WTC11 (cell line): Measurements from ENCODE around the gene CPB2. TPM values are rescaled to one million over a fixed set of nuclear protein-coding genes. Genes with fewer than 3 reads are reported as not detected.

Experiments used
- ATAC-seq: fragments of 200-7000 bp; cut with Tn5 transposase; 2 replicates; pipeline ENCODE4 v1.10.0; 2021; ENCODE audit warnings: mild to moderate bottlenecking, moderate library complexity
- CTCF ChIA-PET: fragments of 300-600 bp; sonication (Branson Sonifier 250); formaldehyde crosslinking; loops from one replicate; lab custom pipeline; 2021; ENCODE audit warnings: antibody characterized with exemption; lab: Charles Lee
- POLR2A ChIA-PET: fragments of 350-600 bp; sonication (Branson Sonifier 250); formaldehyde crosslinking; loops from one replicate; lab custom pipeline; 2021; ENCODE audit warnings: antibody characterized with exemption; lab: Charles Lee
- DNase-seq: peaks from one replicate; pipeline ENCODE4 v3.0.0; 2021; ENCODE audit warnings: low spot score
- H3K27ac Mint-ChIP-seq: 2 replicates; pipeline ENCODE4 v1.8.0; 2021; ENCODE audit warnings: mixed read lengths
- H3K27me3 Mint-ChIP-seq: 2 replicates; pipeline ENCODE4 v1.8.0; 2021; ENCODE audit warnings: low read depth, mild to moderate bottlenecking, moderate library complexity, mixed read lengths
- H3K36me3 Mint-ChIP-seq: 2 replicates; pipeline ENCODE4 v1.8.0; 2021; ENCODE audit warnings: mixed read lengths
- H3K4me1 Mint-ChIP-seq: 2 replicates; pipeline ENCODE4 v1.8.0; 2022; ENCODE audit warnings: mixed read lengths
- H3K4me3 Mint-ChIP-seq: 2 replicates; pipeline ENCODE4 v1.8.0; 2021; ENCODE audit warnings: mild to moderate bottlenecking, moderate library complexity, mixed read lengths
- H3K9me3 Mint-ChIP-seq: 2 replicates; pipeline ENCODE4 v1.8.0; 2021; ENCODE audit warnings: mixed read lengths
- ESRRA ChIP-seq: sonication (generic); formaldehyde crosslinking; IDR thresholded peaks from 2 replicates; pipeline ENCODE4 v1.8.1; 2022; ENCODE audit warnings: mild to moderate bottlenecking, missing genetic modification reagents, borderline replicate concordance
- ETV6 ChIP-seq: sonication (generic); formaldehyde crosslinking; IDR thresholded peaks from 2 replicates; pipeline ENCODE4 v1.8.1; 2022; ENCODE audit warnings: mild to moderate bottlenecking, missing genetic modification reagents
- HMGA2 ChIP-seq: fragments of 250-450 bp; sonication (Bioruptor Pico); IDR thresholded peaks from 2 replicates; pipeline ENCODE4 v1.4.0; 2021; ENCODE audit warnings: mild to moderate bottlenecking, moderate library complexity
- JAZF1 ChIP-seq: fragments of 250-450 bp; sonication (Bioruptor Pico); IDR thresholded peaks from 2 replicates; pipeline ENCODE4 v1.9.0; 2021; ENCODE audit warnings: moderate library complexity, mild to moderate bottlenecking, inconsistent platforms
- NFATC4 ChIP-seq: fragments of 250-450 bp; sonication (Bioruptor Pico); IDR thresholded peaks from 2 replicates; pipeline ENCODE4 v1.9.0; 2021; ENCODE audit warnings: mild to moderate bottlenecking
- NR2C2 ChIP-seq: sonication (generic); formaldehyde crosslinking; IDR thresholded peaks from 2 replicates; pipeline ENCODE4 v1.8.0; 2022; ENCODE audit warnings: mild to moderate bottlenecking, missing genetic modification reagents
- SMAD4 ChIP-seq: sonication (generic); formaldehyde crosslinking; IDR thresholded peaks from 2 replicates; pipeline ENCODE4 v1.8.0; 2022; ENCODE audit warnings: mild to moderate bottlenecking, missing genetic modification reagents
- TEAD1 ChIP-seq: sonication (generic); formaldehyde crosslinking; IDR thresholded peaks from 2 replicates; pipeline ENCODE4 v1.8.0; 2022; ENCODE audit warnings: mild to moderate bottlenecking, missing genetic modification reagents
- ZNF232 ChIP-seq: sonication (generic); formaldehyde crosslinking; IDR thresholded peaks from 2 replicates; pipeline ENCODE4 v1.8.0; 2022; ENCODE audit warnings: mild to moderate bottlenecking, missing genetic modification reagents
- ZNF317 ChIP-seq: sonication (generic); formaldehyde crosslinking; IDR thresholded peaks from 2 replicates; pipeline ENCODE4 v1.8.1; 2023; ENCODE audit warnings: low read depth, mild to moderate bottlenecking, moderate library complexity, missing genetic modification reagents, borderline replicate concordance
- ZNF423 ChIP-seq: fragments of 250-450 bp; sonication (Bioruptor Pico); IDR thresholded peaks from 2 replicates; pipeline ENCODE4 v2.1.2; 2022; ENCODE audit warnings: mild to moderate bottlenecking, moderate library complexity
- total RNA-seq: library from RNA; stranded (reverse); gene quantifications from 3 replicates; pipeline ENCODE4 v1.2.3, GENCODE V29; 2021
- TF ChIP-seq, protein P1 (sequence below): sonication (generic); formaldehyde crosslinking; IDR thresholded peaks from 2 replicates; pipeline ENCODE4 v1.8.0; 2023; ENCODE audit warnings: missing genetic modification reagents, mild to moderate bottlenecking, borderline replicate concordance
- TF ChIP-seq, protein P2 (sequence below): sonication (generic); formaldehyde crosslinking; IDR thresholded peaks from 2 replicates; pipeline ENCODE4 v1.8.1; 2023; ENCODE audit warnings: mild to moderate bottlenecking, missing genetic modification reagents
- TF ChIP-seq, protein P3 (sequence below): sonication (generic); formaldehyde crosslinking; IDR thresholded peaks from 2 replicates; pipeline ENCODE4 v1.8.1; 2023; ENCODE audit warnings: mild to moderate bottlenecking, missing genetic modification reagents, moderate library complexity
- TF ChIP-seq, protein P4 (sequence below): sonication (generic); formaldehyde crosslinking; IDR thresholded peaks from 2 replicates; pipeline ENCODE4 v1.8.0; 2023; ENCODE audit warnings: mild to moderate bottlenecking, missing genetic modification reagents
- TF ChIP-seq, protein P5 (sequence below): sonication (generic); formaldehyde crosslinking; IDR thresholded peaks from 2 replicates; pipeline ENCODE4 v1.8.0; 2022; ENCODE audit warnings: mild to moderate bottlenecking, missing genetic modification reagents
- TF ChIP-seq, protein P6 (sequence below): sonication (generic); formaldehyde crosslinking; IDR thresholded peaks from 2 replicates; pipeline ENCODE4 v1.8.0; 2022; ENCODE audit warnings: mild to moderate bottlenecking, missing genetic modification reagents
- TF ChIP-seq, protein P7 (sequence below): sonication (generic); formaldehyde crosslinking; IDR thresholded peaks from 2 replicates; pipeline ENCODE4 v1.8.0; 2022; ENCODE audit warnings: mild to moderate bottlenecking, missing genetic modification reagents
- TF ChIP-seq, protein P8 (sequence below): sonication (generic); formaldehyde crosslinking; IDR thresholded peaks from 2 replicates; pipeline ENCODE4 v1.8.1; 2023; ENCODE audit warnings: mild to moderate bottlenecking, missing genetic modification reagents, borderline replicate concordance

The CPB2 gene
- total RNA-seq, 1 experiment from 2014 or later, result 0.33 TPM

DNA sequence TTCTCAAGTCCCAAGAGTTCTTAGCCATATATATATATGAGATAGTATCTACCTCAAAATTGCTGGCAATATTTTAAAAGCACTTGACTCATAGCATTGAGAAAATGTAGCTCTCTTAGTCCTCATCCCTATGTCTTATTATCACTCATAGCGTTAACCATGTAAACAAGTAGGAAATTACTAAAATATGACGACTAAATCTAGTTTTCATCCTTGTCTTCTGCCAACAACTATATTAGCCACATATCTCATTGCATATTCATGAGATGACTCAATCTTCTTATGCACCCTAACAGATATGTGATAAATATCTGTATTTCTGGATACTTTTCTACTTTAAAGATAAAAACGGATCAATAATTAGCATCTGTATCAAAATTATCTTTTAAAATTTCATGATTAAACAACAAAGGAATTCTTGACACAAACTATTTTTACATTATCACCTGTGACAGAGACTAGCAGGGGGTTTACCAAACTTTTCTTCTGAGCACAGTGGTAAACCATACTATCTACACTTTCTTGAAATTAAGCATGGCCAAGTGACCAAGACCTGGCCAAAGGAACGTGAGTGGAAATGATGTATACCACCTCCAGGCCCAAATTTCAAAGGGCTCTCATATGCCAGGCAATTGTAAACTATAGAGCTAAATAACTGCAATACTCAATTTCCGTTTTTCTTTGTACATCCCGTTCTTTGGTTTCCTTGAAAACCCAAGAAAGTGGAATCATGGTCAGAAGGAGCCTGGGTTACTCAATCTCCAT, 98.0 kb downstream of the CPB2 start:
- no peak overlapping the region for H3K4me3 Mint-ChIP-seq
- no peak for ATAC-seq
- H3K27ac Mint-ChIP-seq, result no peak overlapping the region
- no peaks in the 10 kb centered on the region for H3K4me1 Mint-ChIP-seq
- H3K27me3 Mint-ChIP-seq, result no peaks in the 10 kb centered on the region
- TF ChIP-seq, protein P1, sequence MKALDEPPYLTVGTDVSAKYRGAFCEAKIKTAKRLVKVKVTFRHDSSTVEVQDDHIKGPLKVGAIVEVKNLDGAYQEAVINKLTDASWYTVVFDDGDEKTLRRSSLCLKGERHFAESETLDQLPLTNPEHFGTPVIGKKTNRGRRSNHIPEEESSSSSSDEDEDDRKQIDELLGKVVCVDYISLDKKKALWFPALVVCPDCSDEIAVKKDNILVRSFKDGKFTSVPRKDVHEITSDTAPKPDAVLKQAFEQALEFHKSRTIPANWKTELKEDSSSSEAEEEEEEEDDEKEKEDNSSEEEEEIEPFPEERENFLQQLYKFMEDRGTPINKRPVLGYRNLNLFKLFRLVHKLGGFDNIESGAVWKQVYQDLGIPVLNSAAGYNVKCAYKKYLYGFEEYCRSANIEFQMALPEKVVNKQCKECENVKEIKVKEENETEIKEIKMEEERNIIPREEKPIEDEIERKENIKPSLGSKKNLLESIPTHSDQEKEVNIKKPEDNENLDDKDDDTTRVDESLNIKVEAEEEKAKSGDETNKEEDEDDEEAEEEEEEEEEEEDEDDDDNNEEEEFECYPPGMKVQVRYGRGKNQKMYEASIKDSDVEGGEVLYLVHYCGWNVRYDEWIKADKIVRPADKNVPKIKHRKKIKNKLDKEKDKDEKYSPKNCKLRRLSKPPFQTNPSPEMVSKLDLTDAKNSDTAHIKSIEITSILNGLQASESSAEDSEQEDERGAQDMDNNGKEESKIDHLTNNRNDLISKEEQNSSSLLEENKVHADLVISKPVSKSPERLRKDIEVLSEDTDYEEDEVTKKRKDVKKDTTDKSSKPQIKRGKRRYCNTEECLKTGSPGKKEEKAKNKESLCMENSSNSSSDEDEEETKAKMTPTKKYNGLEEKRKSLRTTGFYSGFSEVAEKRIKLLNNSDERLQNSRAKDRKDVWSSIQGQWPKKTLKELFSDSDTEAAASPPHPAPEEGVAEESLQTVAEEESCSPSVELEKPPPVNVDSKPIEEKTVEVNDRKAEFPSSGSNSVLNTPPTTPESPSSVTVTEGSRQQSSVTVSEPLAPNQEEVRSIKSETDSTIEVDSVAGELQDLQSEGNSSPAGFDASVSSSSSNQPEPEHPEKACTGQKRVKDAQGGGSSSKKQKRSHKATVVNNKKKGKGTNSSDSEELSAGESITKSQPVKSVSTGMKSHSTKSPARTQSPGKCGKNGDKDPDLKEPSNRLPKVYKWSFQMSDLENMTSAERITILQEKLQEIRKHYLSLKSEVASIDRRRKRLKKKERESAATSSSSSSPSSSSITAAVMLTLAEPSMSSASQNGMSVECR, result no peak
- TF ChIP-seq, protein P2, sequence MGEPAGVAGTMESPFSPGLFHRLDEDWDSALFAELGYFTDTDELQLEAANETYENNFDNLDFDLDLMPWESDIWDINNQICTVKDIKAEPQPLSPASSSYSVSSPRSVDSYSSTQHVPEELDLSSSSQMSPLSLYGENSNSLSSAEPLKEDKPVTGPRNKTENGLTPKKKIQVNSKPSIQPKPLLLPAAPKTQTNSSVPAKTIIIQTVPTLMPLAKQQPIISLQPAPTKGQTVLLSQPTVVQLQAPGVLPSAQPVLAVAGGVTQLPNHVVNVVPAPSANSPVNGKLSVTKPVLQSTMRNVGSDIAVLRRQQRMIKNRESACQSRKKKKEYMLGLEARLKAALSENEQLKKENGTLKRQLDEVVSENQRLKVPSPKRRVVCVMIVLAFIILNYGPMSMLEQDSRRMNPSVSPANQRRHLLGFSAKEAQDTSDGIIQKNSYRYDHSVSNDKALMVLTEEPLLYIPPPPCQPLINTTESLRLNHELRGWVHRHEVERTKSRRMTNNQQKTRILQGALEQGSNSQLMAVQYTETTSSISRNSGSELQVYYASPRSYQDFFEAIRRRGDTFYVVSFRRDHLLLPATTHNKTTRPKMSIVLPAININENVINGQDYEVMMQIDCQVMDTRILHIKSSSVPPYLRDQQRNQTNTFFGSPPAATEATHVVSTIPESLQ (CRISPR knock-in tag), result no peak
- TF ChIP-seq, protein P3, sequence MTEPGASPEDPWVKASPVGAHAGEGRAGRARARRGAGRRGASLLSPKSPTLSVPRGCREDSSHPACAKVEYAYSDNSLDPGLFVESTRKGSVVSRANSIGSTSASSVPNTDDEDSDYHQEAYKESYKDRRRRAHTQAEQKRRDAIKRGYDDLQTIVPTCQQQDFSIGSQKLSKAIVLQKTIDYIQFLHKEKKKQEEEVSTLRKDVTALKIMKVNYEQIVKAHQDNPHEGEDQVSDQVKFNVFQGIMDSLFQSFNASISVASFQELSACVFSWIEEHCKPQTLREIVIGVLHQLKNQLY, result no peak
- TF ChIP-seq ZNF423 (CRISPR knock-in tag), result no peak
- TF ChIP-seq ETV6 (CRISPR knock-in tag), result no peak
- TF ChIP-seq NFATC4 (CRISPR knock-in tag), result no peak
- TF ChIP-seq, protein P4, sequence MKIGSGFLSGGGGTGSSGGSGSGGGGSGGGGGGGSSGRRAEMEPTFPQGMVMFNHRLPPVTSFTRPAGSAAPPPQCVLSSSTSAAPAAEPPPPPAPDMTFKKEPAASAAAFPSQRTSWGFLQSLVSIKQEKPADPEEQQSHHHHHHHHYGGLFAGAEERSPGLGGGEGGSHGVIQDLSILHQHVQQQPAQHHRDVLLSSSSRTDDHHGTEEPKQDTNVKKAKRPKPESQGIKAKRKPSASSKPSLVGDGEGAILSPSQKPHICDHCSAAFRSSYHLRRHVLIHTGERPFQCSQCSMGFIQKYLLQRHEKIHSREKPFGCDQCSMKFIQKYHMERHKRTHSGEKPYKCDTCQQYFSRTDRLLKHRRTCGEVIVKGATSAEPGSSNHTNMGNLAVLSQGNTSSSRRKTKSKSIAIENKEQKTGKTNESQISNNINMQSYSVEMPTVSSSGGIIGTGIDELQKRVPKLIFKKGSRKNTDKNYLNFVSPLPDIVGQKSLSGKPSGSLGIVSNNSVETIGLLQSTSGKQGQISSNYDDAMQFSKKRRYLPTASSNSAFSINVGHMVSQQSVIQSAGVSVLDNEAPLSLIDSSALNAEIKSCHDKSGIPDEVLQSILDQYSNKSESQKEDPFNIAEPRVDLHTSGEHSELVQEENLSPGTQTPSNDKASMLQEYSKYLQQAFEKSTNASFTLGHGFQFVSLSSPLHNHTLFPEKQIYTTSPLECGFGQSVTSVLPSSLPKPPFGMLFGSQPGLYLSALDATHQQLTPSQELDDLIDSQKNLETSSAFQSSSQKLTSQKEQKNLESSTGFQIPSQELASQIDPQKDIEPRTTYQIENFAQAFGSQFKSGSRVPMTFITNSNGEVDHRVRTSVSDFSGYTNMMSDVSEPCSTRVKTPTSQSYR (CRISPR knock-in tag), result no peak
- TF ChIP-seq, protein P5, sequence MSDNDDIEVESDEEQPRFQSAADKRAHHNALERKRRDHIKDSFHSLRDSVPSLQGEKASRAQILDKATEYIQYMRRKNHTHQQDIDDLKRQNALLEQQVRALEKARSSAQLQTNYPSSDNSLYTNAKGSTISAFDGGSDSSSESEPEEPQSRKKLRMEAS, result no peak
- TF ChIP-seq JAZF1 (CRISPR knock-in tag), result no peak
- TF ChIP-seq, protein P6, sequence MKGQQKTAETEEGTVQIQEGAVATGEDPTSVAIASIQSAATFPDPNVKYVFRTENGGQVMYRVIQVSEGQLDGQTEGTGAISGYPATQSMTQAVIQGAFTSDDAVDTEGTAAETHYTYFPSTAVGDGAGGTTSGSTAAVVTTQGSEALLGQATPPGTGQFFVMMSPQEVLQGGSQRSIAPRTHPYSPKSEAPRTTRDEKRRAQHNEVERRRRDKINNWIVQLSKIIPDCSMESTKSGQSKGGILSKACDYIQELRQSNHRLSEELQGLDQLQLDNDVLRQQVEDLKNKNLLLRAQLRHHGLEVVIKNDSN (CRISPR knock-in tag), result no peak
- no peak for TF ChIP-seq TEAD1
- no peak for TF ChIP-seq SMAD4
- TF ChIP-seq NR2C2 (CRISPR knock-in tag), result no peak
- TF ChIP-seq ZNF317 (CRISPR knock-in tag), result no peak
- no peak for TF ChIP-seq ESRRA (CRISPR knock-in tag)
- TF ChIP-seq ZNF232 (CRISPR knock-in tag), result no peak
- TF ChIP-seq, protein P7, sequence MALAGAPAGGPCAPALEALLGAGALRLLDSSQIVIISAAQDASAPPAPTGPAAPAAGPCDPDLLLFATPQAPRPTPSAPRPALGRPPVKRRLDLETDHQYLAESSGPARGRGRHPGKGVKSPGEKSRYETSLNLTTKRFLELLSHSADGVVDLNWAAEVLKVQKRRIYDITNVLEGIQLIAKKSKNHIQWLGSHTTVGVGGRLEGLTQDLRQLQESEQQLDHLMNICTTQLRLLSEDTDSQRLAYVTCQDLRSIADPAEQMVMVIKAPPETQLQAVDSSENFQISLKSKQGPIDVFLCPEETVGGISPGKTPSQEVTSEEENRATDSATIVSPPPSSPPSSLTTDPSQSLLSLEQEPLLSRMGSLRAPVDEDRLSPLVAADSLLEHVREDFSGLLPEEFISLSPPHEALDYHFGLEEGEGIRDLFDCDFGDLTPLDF (CRISPR knock-in tag), result no peak
- TF ChIP-seq, protein P8, sequence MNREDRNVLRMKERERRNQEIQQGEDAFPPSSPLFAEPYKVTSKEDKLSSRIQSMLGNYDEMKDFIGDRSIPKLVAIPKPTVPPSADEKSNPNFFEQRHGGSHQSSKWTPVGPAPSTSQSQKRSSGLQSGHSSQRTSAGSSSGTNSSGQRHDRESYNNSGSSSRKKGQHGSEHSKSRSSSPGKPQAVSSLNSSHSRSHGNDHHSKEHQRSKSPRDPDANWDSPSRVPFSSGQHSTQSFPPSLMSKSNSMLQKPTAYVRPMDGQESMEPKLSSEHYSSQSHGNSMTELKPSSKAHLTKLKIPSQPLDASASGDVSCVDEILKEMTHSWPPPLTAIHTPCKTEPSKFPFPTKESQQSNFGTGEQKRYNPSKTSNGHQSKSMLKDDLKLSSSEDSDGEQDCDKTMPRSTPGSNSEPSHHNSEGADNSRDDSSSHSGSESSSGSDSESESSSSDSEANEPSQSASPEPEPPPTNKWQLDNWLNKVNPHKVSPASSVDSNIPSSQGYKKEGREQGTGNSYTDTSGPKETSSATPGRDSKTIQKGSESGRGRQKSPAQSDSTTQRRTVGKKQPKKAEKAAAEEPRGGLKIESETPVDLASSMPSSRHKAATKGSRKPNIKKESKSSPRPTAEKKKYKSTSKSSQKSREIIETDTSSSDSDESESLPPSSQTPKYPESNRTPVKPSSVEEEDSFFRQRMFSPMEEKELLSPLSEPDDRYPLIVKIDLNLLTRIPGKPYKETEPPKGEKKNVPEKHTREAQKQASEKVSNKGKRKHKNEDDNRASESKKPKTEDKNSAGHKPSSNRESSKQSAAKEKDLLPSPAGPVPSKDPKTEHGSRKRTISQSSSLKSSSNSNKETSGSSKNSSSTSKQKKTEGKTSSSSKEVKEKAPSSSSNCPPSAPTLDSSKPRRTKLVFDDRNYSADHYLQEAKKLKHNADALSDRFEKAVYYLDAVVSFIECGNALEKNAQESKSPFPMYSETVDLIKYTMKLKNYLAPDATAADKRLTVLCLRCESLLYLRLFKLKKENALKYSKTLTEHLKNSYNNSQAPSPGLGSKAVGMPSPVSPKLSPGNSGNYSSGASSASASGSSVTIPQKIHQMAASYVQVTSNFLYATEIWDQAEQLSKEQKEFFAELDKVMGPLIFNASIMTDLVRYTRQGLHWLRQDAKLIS (CRISPR knock-in tag), result no peak
- TF ChIP-seq HMGA2, result no peak
- TF ChIP-seq, all 79 proteins: peak for 0
- CTCF ChIA-PET, result no interaction called here
- POLR2A ChIA-PET, result no interaction called here
- Mint-ChIP-seq H3K9me3 (no peaks in the 10 kb centered on the region), H3K36me3 (peaks cover 41% of the 10 kb centered on the region)
- DNase-seq, result no peak
